GM12873 (cell line): ENCODE results near the gene CACNA2D3.

Experiments used
- CTCF ChIP-seq: IDR thresholded peaks from 2 replicates; pipeline ENCODE4 v1.5.1; 2012; ENCODE audit warnings: low read depth, mild to moderate bottlenecking, moderate library complexity, low read length, control low read depth; ENCODE audit not compliant: insufficient read depth; ENCODE audit errors: missing control alignments

CACNA2D3 gene

GRCh38 chr3:54312156-54312899, 190.0 kb downstream of the CACNA2D3 start:
- no peak for TF ChIP-seq CTCF

GRCh38 chr3:54313418-54313817, 191.1 kb downstream of the CACNA2D3 start:
- no peak for TF ChIP-seq CTCF

- no peak for TF ChIP-seq CTCF
These were observed 199.2 kb downstream of the CACNA2D3 start for GRCh38 chr3:54321520-54321919.

- no peak for TF ChIP-seq CTCF
These were observed 200.0 kb downstream of the CACNA2D3 start for GRCh38 chr3:54322354-54322753.

GRCh38 chr3:54324103-54324502, 201.8 kb downstream of the CACNA2D3 start:
- TF ChIP-seq CTCF = no peak

GRCh38 chr3:54326951-54327350, 204.6 kb downstream of the CACNA2D3 start:
- TF ChIP-seq CTCF = no peak

GRCh38 chr3:54331341-54331740, 209.0 kb downstream of the CACNA2D3 start:
- TF ChIP-seq CTCF = no peak

- no peak for TF ChIP-seq CTCF
These were observed 215.5 kb downstream of the CACNA2D3 start for GRCh38 chr3:54337846-54338245.
